Astrocyte (in vitro differentiated cells and primary cell): Measurements from ENCODE around the gene FNDC3B. TPM values are rescaled to one million over a fixed set of nuclear protein-coding genes. Genes with fewer than 3 reads are reported as not detected.

Experiments
- DNase-seq: peaks from one replicate; pipeline ENCODE4 v3.0.0-alpha.2; 2010; ENCODE audit warnings: low read depth
- FAIRE-seq: peaks from 2 replicates; lab custom pipeline; 2011; peaks lifted over from hg19 to GRCh38; lab: Jason Lieb, UNC
- H2AFZ ChIP-seq: 2 replicates; pipeline ENCODE4 v1.6.0; 2012; ENCODE audit warnings: low read depth, low read length, inconsistent platforms
- H3K27ac ChIP-seq: 2 replicates; pipeline ENCODE4 v1.5.1; 2011; ENCODE audit warnings: low read depth, low read length, inconsistent platforms
- H3K27me3 ChIP-seq: 2 replicates; pipeline ENCODE4 v1.6.0; 2011; ENCODE audit warnings: low read length, inconsistent platforms; ENCODE audit not compliant: insufficient read depth
- H3K36me3 ChIP-seq: 2 replicates; pipeline ENCODE4 v1.5.1; 2011; ENCODE audit warnings: low read length, inconsistent platforms; ENCODE audit not compliant: insufficient read depth
- H3K4me1 ChIP-seq: 2 replicates; pipeline ENCODE4 v1.5.1; 2011; ENCODE audit warnings: low read length, inconsistent platforms; ENCODE audit not compliant: insufficient read depth
- H3K4me2 ChIP-seq: 2 replicates; pipeline ENCODE4 v1.6.0; 2012; ENCODE audit warnings: low read length, inconsistent platforms
- H3K4me3 ChIP-seq: 2 replicates; pipeline ENCODE4 v1.5.1; 2011; ENCODE audit warnings: low read depth, mild to moderate bottlenecking, low read length, inconsistent platforms; ENCODE audit not compliant: insufficient read depth
- H3K79me2 ChIP-seq: 2 replicates; pipeline ENCODE4 v1.6.0; 2012; ENCODE audit warnings: mild to moderate bottlenecking, low read length, inconsistent platforms; ENCODE audit not compliant: insufficient read depth
- H3K9ac ChIP-seq: 2 replicates; pipeline ENCODE4 v1.6.0; 2012; ENCODE audit warnings: mild to moderate bottlenecking, low read length, inconsistent platforms
- H3K9me3 ChIP-seq: 2 replicates; pipeline ENCODE4 v1.5.1; 2012; ENCODE audit warnings: low read depth, mild to moderate bottlenecking, low read length, inconsistent platforms; ENCODE audit not compliant: insufficient read depth
- H4K20me1 ChIP-seq: 2 replicates; pipeline ENCODE4 v1.6.0; 2012; ENCODE audit warnings: low read length, inconsistent platforms; ENCODE audit not compliant: insufficient read depth
- H3K27ac Mint-ChIP-seq: one replicate; pipeline ENCODE4 v1.8.0; 2021; ENCODE audit warnings: mild to moderate bottlenecking, mixed read lengths; ENCODE audit not compliant: unreplicated experiment
- H3K27me3 Mint-ChIP-seq: one replicate; pipeline ENCODE4 v1.8.0; 2021; ENCODE audit warnings: low read depth, mixed read lengths; ENCODE audit not compliant: unreplicated experiment
- H3K36me3 Mint-ChIP-seq: one replicate; pipeline ENCODE4 v1.8.0; 2021; ENCODE audit warnings: low read depth, mixed read lengths; ENCODE audit not compliant: unreplicated experiment
- H3K4me1 Mint-ChIP-seq: one replicate; pipeline ENCODE4 v1.8.0; 2021; ENCODE audit warnings: low read depth, mixed read lengths; ENCODE audit not compliant: unreplicated experiment
- H3K4me3 Mint-ChIP-seq: one replicate; pipeline ENCODE4 v1.8.0; 2021; ENCODE audit warnings: mild to moderate bottlenecking, moderate library complexity, mixed read lengths; ENCODE audit not compliant: unreplicated experiment
- H3K9me3 Mint-ChIP-seq: one replicate; pipeline ENCODE4 v1.8.0; 2021; ENCODE audit warnings: mild to moderate bottlenecking, mixed read lengths; ENCODE audit not compliant: unreplicated experiment
- EZH2 ChIP-seq: IDR thresholded peaks from 2 replicates; pipeline ENCODE4 v1.6.1; 2012; ENCODE audit warnings: mild to moderate bottlenecking, low read length, inconsistent platforms; ENCODE audit not compliant: insufficient read depth
- total RNA-seq: library from RNA; stranded (reverse); gene quantifications from 2 replicates; pipeline ENCODE4 v1.2.1, GENCODE V29; 2021
- TF ChIP-seq, protein P1 (sequence below): IDR thresholded peaks from 2 replicates; pipeline ENCODE4 v1.5.1; 2011; ENCODE audit warnings: low read depth, mild to moderate bottlenecking, inconsistent platforms, low read length, moderate library complexity; ENCODE audit not compliant: insufficient read depth

Gene FNDC3B
- total RNA-seq, 1 donor from 2014 or later = 327 TPM

GRCh38 chr3:172181932-172182586 is 142.7 kb downstream of the FNDC3B start:
- H4K20me1 ChIP-seq = peaks cover 84% of the 10 kb centered on the region
- H3K4me1 ChIP-seq = peaks cover 17% of the 10 kb centered on the region
- peaks cover 11% of the 10 kb centered on the region for H3K36me3 Mint-ChIP-seq
- no peak overlapping the region for H3K4me3 ChIP-seq
- peak; percentile 9 for FAIRE-seq
- TF ChIP-seq, protein P1, sequence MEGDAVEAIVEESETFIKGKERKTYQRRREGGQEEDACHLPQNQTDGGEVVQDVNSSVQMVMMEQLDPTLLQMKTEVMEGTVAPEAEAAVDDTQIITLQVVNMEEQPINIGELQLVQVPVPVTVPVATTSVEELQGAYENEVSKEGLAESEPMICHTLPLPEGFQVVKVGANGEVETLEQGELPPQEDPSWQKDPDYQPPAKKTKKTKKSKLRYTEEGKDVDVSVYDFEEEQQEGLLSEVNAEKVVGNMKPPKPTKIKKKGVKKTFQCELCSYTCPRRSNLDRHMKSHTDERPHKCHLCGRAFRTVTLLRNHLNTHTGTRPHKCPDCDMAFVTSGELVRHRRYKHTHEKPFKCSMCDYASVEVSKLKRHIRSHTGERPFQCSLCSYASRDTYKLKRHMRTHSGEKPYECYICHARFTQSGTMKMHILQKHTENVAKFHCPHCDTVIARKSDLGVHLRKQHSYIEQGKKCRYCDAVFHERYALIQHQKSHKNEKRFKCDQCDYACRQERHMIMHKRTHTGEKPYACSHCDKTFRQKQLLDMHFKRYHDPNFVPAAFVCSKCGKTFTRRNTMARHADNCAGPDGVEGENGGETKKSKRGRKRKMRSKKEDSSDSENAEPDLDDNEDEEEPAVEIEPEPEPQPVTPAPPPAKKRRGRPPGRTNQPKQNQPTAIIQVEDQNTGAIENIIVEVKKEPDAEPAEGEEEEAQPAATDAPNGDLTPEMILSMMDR = no peak
- TF ChIP-seq EZH2 = no peak
- H3K4me3 Mint-ChIP-seq = peak overlapping the region; percentile 66
- H3K27me3 ChIP-seq = no peaks in the 10 kb centered on the region
- peaks cover 57% of the 10 kb centered on the region for H3K4me1 Mint-ChIP-seq
- peak overlapping the region; percentile 38 for H3K9ac ChIP-seq
- peaks cover 99% of the 10 kb centered on the region for H3K79me2 ChIP-seq
- peak; percentile 70 for DNase-seq
- peak overlapping the region; percentile 74 for H3K4me2 ChIP-seq
- H2AFZ ChIP-seq = no peak overlapping the region
- H3K27me3 Mint-ChIP-seq = no peaks in the 10 kb centered on the region
- no peaks in the 10 kb centered on the region for H3K9me3 Mint-ChIP-seq
- H3K27ac Mint-ChIP-seq = peak overlapping the region; percentile 93
- H3K9me3 ChIP-seq = no peaks in the 10 kb centered on the region
- H3K36me3 ChIP-seq = peaks cover 4% of the 10 kb centered on the region
- peak overlapping the region; percentile 39 for H3K27ac ChIP-seq

DNA sequence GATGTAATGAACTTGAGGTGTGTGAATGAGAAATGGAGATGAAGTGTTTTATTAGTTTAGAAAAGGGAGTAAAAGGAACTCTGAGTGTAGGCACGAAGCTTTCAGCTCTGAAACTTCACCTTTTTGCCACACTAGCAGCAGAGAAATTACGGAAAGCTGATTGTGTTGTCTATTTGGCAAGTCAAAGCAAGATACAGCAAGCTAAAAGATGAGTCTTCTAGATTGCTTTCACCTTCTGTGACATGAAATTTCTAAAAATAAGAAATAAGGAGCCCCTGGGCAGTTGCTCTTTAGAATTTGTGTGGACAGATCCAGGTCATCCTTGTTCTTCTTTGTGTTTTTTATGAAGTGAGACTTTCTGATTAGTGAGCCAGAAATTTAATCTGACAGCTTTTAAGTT is 143.4 kb downstream of the FNDC3B start:
- Mint-ChIP-seq H3K27me3 (no peaks in the 10 kb centered on the region), H3K27ac (peak overlapping the region; percentile 93), H3K9me3 (no peaks in the 10 kb centered on the region), H3K4me3 (peak overlapping the region; percentile 10), H3K4me1 (peaks cover 52% of the 10 kb centered on the region), H3K36me3 (peaks cover 10% of the 10 kb centered on the region)
- no peak for TF ChIP-seq EZH2
- TF ChIP-seq, protein P1 = no peak
- H3K9me3 ChIP-seq = no peaks in the 10 kb centered on the region
- peaks cover 86% of the 10 kb centered on the region for H4K20me1 ChIP-seq
- no peak overlapping the region for H3K4me3 ChIP-seq
- H3K4me1 ChIP-seq = peaks cover 17% of the 10 kb centered on the region
- peaks cover 99% of the 10 kb centered on the region for H3K79me2 ChIP-seq
- H3K36me3 ChIP-seq = peaks cover 6% of the 10 kb centered on the region
- H3K9ac ChIP-seq = no peak overlapping the region
- peak overlapping the region; percentile 39 for H3K27ac ChIP-seq
- no peaks in the 10 kb centered on the region for H3K27me3 ChIP-seq
- H2AFZ ChIP-seq = no peak overlapping the region
- H3K4me2 ChIP-seq = peak overlapping the region; percentile 74
- FAIRE-seq = no peak
- DNase-seq = no peak
